Tibial nerve (tissue), 4 donors: ENCODE data around the gene OR52A1.

Experiments used
- CTCF ChIP-seq, 5 experiments: fragments of 200-600 bp in 3 of 5; fragments of 450-650 bp in 2 of 5; sonication (generic) in 3 of 5; IDR thresholded peaks; one replicate each; pipeline ENCODE4 v1.5.1; 2016 to 2019; ENCODE audit warnings: antibody characterized with exemption in 5 of 5, mild to moderate bottlenecking in 3 of 5, moderate library complexity in 2 of 5
- EP300 ChIP-seq, 2 donors: sonication (generic); formaldehyde crosslinking; IDR thresholded peaks; one replicate each; pipeline ENCODE4 v1.6.1; 2017; ENCODE audit warnings: antibody characterized with exemption in 2 of 2, mild to moderate bottlenecking in 1 of 2

DNA sequence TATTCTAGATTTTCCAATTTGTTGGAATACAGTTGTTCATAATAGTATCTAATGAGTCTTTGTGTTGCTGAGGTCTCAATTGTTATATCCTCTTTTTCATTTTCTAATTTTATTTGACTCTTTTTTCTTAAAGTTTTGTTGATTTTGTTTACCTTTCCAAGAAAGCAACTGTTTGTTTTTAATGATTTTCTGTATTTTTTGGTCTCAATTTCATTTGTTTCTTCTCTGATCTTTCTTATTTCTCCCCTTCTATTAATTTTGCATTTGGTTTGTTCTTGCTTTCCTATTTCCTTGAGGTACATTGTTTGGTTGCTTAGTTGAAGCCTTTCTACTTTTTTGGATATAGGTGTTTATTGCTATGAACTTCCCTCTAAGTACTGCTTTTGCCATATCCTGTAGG is 5.2 kb upstream of the OR52A1 start:
- TF ChIP-seq CTCF (IDR thresholded peaks at IDR 0.05) (no peak), EP300 (IDR thresholded peaks at IDR 0.05) (no peak)
